Neural cell (in vitro differentiated cells): ENCODE results near the gene SEPTIN8.

Source experiments
- CTCF ChIP-seq: fragments of 450-650 bp; IDR thresholded peaks from 2 replicates; pipeline ENCODE4 v1.5.1; 2014; ENCODE audit warnings: antibody characterized with exemption, mild to moderate bottlenecking, moderate library complexity; ENCODE audit not compliant: poor library complexity, severe bottlenecking
- EP300 ChIP-seq: fragments of 450-650 bp; conservative IDR thresholded peaks from 2 replicates; pipeline ENCODE4 v1.6.1; 2014; ENCODE audit warnings: antibody characterized with exemption, mild to moderate bottlenecking, moderate library complexity; ENCODE audit not compliant: poor library complexity, severe bottlenecking
- EZH2 ChIP-seq: fragments of 200-600, 300-800 bp; shearing (Covaris generic), sonication (generic); IDR thresholded peaks from 2 replicates; pipeline ENCODE4 v1.6.1; 2014; ENCODE audit warnings: antibody characterized with exemption, low read length, borderline replicate concordance, mild to moderate bottlenecking; ENCODE audit not compliant: insufficient read depth, poor library complexity, severe bottlenecking
- POLR2AphosphoS5 ChIP-seq: IDR thresholded peaks from 2 replicates; pipeline ENCODE4 v1.6.1; 2012
- RAD21 ChIP-seq: fragments of 450-650 bp; conservative IDR thresholded peaks from 2 replicates; pipeline ENCODE4 v1.6.1; 2014; ENCODE audit warnings: antibody characterized with exemption, mild to moderate bottlenecking, moderate library complexity
- REST ChIP-seq: IDR thresholded peaks from 2 replicates; pipeline ENCODE4 v1.6.1; 2012; ENCODE audit warnings: borderline replicate concordance
- SMC3 ChIP-seq: fragments of 450-650 bp; conservative IDR thresholded peaks from 2 replicates; pipeline ENCODE4 v1.6.1; 2014; ENCODE audit warnings: antibody characterized with exemption, mild to moderate bottlenecking, moderate library complexity; ENCODE audit not compliant: poor library complexity

GRCh38 chr5:132776938-132777208 is 166 bp downstream of the SEPTIN8 start:
- no peak for TF ChIP-seq CTCF
- TF ChIP-seq EZH2: no peak
- TF ChIP-seq REST: no peak
- no peak for TF ChIP-seq EP300
- no peak for TF ChIP-seq SMC3
- TF ChIP-seq POLR2AphosphoS5: no peak
- TF ChIP-seq RAD21: no peak
